Stimulated activated CD4-positive, alpha-beta T cell treated with anti-CD3 and anti-CD28 coated beads, TNF-alpha, amount 100 ng/mL, for 4 hours (primary cell): ENCODE results near the gene NACC2.

ENCODE experiments used
- DNase-seq, 3 experiments: peaks; one replicate each; pipeline ENCODE4 v3.0.0-alpha.2; 2020; ENCODE audit warnings: low read depth in 3 of 3

Gene NACC2

DNA sequence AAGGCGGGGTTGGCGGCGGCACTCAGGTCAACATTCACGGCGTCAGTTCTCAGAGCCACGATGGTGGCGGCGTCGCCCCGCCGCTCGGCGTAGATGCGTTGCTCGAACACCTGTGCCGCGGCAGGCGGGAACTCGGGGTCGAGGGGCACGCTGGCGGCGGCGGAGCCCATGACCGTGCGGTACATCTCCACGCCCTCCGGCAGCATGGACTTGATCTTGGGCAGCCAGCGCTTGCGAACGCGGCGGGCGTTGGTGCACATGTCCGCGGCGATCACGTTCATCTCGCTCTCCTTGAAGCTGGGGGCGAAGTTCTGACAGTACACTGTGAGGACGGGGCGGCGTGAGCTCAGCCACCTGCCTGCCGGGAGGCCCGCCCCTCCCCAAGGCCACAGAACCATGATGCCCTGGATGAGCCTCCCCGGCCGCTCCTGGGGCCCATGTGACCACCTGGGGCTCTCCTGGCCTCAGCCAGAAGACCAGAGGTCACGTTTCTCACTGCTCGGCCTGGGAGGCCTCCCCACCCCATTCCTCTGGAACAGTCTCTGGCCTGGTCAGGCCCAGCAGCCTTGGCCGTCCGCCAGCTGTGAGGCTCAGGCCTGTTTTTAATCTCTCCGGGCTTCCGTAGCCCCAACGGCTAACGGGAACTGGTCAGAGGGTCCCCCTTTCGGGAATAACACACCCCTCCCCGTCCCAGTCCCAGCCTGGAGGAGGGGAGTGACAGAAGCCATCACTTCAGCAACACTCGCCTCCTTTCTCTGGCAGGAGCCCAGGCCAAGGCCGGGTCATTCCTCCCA lies 83.2 kb downstream of the NACC2 start:
- DNase-seq, result no peak

DNA sequence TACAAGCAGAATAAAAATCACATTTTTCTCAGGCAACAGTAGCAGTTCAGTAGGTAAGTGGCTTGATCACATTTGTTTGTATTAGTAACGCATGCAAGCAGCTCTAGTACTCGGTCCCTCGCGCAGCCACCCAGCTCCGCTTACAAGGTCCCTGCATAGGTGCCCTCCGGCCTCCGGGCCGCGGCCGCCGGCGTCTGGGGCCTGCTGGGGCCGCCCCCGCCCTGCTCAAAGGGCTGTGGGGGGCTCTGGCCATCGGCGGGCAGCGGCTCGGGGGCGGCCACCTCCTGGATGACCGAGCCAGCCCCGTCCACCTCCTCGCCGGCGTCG lies 83.8 kb downstream of the NACC2 start:
- DNase-seq, result no peak

GRCh38 chr9:136010615-136011361 lies 84.3 kb downstream of the NACC2 start:
- DNase-seq, result no peak

DNA sequence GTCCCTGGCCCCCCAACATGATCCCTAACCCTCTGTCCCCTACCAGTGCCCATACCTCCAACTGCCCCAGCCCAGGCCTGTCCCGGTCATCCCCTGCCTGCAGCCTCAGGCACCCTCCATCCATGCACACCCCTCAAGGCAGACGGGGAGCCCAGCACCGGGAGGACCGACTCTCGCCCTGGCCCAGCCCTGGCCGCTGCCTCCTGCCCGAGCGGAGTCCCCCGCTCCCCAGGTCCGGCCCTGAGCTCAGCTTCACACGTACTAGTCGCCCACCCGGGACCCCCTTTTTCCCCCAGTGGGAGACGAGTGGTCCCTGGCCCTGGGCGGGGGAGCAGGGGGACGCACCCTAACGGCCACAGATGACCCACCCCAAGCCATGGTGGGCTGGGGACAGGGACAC lies 84.9 kb downstream of the NACC2 start:
- DNase-seq, result no peak

- no peak for DNase-seq
Observed at GRCh38 chr9:136009516-136009915, 85.6 kb downstream of the NACC2 start.

GRCh38 chr9:136008693-136008997 lies 86.4 kb downstream of the NACC2 start:
- no peak for DNase-seq

- no peak for DNase-seq
Observed at GRCh38 chr9:136007934-136008692, 87.0 kb downstream of the NACC2 start.

DNA sequence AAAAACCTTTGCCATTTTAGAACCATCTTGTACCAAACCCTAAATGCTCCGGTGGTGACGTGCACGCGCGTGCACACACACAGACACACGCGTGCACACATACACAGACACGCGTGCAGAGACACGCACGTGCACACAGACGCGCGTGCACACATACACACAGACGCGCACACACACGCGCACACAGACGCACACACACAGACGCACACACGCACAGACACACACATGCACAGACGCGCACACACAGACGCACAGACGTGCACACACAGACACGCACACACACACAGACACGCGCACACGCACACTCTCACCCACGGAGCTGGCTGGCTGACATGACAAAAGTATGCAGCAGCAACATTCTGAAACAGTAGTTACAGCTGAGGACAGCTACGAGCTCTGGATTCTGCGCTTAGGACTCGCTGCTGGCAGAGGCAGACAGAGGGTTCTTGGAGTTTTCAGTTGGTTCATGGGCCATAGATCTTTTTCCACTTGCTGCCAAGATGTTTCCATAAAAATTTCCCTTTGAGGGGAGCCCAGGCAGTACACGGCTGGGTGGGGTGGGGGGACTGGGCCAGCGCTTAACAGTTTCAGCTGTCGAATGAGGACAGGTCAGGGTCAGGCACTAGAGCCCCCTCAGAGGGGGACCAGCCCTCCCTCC lies 87.7 kb downstream of the NACC2 start:
- no peak for DNase-seq

DNA sequence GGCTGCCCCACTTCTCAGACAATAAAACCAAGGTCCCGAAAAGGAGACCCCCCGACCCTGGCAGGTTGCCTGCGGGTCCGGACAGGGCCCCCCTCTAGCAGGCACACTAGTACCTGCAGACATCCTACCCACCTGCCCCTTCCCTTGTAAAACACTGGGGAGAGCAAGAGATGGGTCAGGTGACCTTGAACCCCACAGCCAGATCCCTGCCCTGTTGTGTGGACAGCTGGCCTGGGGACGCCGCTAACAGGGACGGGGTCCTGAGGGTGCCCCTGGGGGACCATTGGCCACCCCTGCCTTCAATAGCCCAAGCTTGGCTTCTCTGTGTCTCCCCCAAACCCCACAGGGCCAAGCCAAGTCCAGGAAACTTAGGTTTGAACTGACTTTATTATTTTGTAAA lies 88.9 kb downstream of the NACC2 start:
- DNase-seq, result no peak

DNA sequence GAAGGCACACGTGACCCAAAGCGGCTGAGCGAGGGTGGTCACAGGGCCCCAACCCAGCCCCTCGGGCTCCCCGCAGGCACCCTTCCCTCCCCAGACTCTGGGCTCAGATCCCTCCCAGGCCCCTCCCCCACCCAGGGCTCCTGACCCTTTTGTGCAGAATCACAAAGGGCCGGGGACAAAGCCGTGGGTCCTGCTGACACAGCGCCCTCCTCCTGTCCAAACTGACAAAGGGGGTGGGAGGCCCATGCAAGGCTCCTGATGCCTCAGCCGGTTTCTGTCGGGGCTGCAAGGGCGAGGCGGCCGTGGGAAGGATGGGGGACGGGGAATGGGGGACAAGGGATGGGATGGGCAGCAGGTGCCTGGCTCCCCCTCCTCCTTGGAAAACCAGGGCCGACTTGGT lies 90.4 kb downstream of the NACC2 start:
- no peak for DNase-seq

- DNase-seq, result no peak
Observed at GRCh38 chr9:136004219-136004618, 90.9 kb downstream of the NACC2 start.

GRCh38 chr9:136003411-136004218 lies 91.5 kb downstream of the NACC2 start:
- no peak for DNase-seq

DNA sequence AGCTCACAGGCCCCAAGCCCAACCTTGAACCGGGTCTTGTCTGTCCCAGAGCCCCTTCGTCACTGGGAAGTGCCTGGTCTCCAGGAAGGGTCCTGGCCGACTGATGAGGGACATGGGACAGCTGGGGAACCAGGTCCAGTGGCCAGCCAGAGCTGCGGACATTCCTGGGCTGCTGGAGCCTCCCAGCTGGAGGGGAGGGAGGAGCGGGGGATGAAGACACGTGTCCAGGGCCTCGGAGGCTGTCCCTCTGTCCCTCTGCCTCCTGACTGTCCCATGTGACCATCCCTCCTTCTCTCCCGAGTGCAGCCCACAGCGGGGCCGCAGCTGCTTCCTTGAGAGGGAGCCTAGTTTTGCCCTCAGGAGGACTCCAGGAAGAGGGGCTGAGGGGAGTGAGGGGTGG lies 92.2 kb downstream of the NACC2 start:
- DNase-seq, result no peak

- no peak for DNase-seq
Observed at GRCh38 chr9:136002215-136002614, 92.9 kb downstream of the NACC2 start.

DNA sequence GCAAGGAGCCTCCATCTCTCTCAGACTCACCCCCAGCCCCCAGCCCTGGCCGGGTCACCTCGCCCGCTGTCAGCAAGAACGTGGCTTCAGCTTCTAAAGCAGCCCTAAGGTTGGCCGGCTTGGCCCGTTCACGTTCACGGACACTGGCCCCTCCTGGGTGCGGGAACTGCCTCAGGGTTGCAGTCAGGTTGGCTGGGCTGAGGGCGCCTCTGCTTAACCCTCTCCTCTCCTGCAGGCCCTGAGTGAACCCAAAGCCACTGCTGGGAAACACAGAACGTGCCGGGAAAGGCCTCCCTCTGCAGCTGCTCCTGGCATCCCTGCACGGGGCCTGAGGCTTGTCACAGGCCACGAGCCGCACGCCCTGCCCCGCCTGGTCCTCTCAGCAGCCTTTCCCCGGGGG lies 93.9 kb downstream of the NACC2 start:
- no peak for DNase-seq

DNA sequence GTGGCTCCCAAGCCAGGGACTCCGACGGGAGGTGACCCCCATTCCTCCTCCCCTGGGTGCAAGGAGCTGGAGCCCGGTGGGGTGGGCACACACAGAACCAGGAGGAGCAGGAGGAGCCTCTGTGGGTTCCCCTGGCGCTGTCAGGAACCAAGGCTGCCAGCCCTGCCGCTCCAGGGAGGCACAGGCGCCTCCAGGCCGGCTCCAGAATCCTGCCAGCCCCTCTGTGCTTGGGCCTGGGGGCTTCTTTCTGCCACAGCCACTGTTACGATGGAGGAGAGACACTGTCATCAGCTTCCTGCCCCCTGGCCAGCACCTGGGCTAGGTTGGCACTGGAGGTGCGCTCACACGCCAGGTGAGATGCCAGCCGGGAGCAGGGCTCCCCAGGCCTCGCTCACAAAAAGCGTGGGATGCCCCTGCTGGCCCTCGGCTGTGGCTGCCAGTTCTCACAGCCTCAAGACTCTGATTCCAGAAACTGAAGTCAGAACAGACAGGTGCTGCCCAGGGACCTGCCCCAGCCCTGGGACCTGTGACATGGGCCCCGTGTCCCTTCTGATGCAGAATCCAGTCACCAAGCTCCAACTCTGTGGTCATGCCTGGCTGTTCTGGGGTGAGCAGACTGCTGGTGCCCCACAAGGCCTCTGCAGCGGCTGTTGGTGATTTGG lies 96.5 kb downstream of the NACC2 start:
- no peak for DNase-seq

DNA sequence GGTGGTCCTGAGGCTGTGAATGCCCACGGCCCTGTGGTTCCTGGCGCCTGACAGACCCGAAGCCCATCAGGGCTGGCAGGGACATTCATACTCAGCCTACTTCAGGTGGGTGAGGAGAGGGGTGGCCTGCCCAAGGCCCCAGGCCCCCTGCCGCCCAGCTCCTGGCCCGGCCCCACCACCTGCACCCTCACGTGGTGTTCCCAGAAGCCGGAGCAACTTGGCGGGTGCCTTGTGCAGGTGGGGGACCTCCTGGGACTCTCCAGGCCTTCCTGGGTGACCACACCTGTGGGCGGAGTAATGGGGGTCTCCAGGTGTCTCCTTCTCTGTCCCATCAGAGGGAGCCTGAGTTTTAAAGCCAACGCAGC lies 97.1 kb downstream of the NACC2 start:
- DNase-seq, result no peak

DNA sequence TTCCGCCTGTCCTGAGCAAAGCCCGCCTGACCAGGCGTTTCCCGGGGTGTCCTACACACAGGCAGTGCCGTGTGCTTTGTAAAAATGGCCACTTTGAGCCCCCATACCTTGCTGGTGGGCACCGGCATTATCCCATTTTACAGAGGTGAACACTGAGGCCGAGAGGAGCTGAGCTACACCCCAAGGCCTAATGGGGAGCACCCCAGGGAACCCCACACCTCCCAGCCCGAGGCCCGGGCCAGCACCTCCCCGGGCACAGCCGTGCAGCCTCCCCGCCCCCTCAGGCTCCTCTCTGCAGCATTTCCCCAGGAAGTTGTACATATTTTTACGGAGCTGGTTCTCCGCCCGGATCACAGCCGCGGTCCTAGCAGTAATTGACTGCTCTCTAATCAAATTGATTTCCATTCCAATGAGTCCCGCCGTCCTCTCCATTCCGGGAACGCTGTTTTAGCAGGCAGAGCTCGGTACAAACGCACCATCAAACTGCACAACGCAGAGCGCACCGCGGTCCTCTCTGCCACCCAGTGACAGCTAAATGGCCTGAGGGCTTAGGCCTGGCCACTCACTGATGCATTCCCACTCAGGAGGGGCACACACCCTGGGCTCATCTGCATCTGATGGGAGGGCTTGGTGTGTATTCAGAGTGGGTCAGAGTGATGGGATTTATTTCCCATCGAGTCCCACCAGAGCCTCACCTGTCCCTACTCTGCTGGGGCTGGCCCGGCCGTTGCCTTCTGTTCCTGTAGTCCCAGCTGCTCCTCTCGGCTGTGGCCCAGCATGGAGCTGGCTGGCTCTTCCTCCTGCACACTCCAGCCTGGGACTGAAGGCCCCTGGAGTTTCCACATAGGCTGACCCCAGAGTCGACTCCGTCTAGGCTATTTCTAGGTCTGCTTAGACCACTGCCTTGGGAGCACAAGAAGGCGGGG lies 97.7 kb downstream of the NACC2 start:
- DNase-seq, result no peak

GRCh38 chr9:135995816-135996215 lies 99.3 kb downstream of the NACC2 start:
- no peak for DNase-seq
